OCI-LY1 (cell line): ENCODE data around the gene AAK1.

ENCODE experiments used
- H2AFZ ChIP-seq: fragments of 200-600 bp; sonication (generic), shearing (Covaris generic); 2 replicates; pipeline ENCODE4 v1.6.0; 2014; ENCODE audit warnings: antibody characterized with exemption, mild to moderate bottlenecking, low read length
- H3F3A ChIP-seq: fragments of 200-600 bp; sonication (generic), shearing (Covaris generic); 2 replicates; pipeline ENCODE4 v1.6.0; 2014; ENCODE audit warnings: mild to moderate bottlenecking, antibody characterized with exemption, low read length, moderate library complexity; ENCODE audit not compliant: insufficient read depth
- H3K27ac ChIP-seq: fragments of 200-600 bp; sonication (generic); 2 replicates; pipeline ENCODE4 v1.5.1; 2014; ENCODE audit warnings: low read length, mixed run types, mild to moderate bottlenecking, low read depth; ENCODE audit not compliant: poor library complexity, severe bottlenecking
- H3K27me3 ChIP-seq: fragments of 200-600 bp; sonication (generic); 2 replicates; pipeline ENCODE4 v1.6.0; 2014; ENCODE audit warnings: antibody characterized with exemption, mild to moderate bottlenecking, low read length, moderate library complexity; ENCODE audit not compliant: insufficient read depth
- H3K36me3 ChIP-seq: fragments of 200-600 bp; sonication (generic); 2 replicates; pipeline ENCODE4 v1.6.1; 2014; ENCODE audit warnings: mild to moderate bottlenecking, antibody characterized with exemption, low read length, moderate library complexity, mixed read lengths; ENCODE audit not compliant: insufficient read depth
- H3K4me1 ChIP-seq: fragments of 200-600 bp; sonication (generic); 2 replicates; pipeline ENCODE4 v1.5.1; 2014; ENCODE audit warnings: mild to moderate bottlenecking, low read length, moderate library complexity; ENCODE audit not compliant: insufficient read depth, severe bottlenecking
- H3K4me2 ChIP-seq: fragments of 200-600 bp; sonication (generic), shearing (Covaris generic); 2 replicates; pipeline ENCODE4 v1.6.1; 2014; ENCODE audit warnings: low read length
- H3K4me3 ChIP-seq: fragments of 200-600 bp; sonication (generic); 2 replicates; pipeline ENCODE4 v1.5.1; 2014; ENCODE audit warnings: low read length, low read depth, mild to moderate bottlenecking, mixed read lengths; ENCODE audit not compliant: poor library complexity, severe bottlenecking
- H3K79me2 ChIP-seq: fragments of 200-600 bp; shearing (Covaris generic); 2 replicates; pipeline ENCODE4 v1.6.1; 2016; ENCODE audit warnings: mixed run types, low read length, mixed read lengths; ENCODE audit not compliant: insufficient read depth
- H3K9ac ChIP-seq: fragments of 200-600 bp; sonication (generic), shearing (Covaris generic); 2 replicates; pipeline ENCODE4 v1.6.1; 2014; ENCODE audit warnings: mild to moderate bottlenecking, low read length, mixed read lengths
- H3K9me2 ChIP-seq: fragments of 200-600 bp; sonication (generic), shearing (Covaris generic); 2 replicates; pipeline ENCODE4 v1.6.1; 2014; ENCODE audit warnings: low read depth, mild to moderate bottlenecking, low read length, mixed read lengths
- H3K9me3 ChIP-seq: fragments of 200-600 bp; shearing (Covaris generic); 2 replicates; pipeline ENCODE4 v1.6.1; 2014; ENCODE audit warnings: low read length, mixed read lengths
- H4K20me1 ChIP-seq: fragments of 200-600 bp; sonication (generic), shearing (Covaris generic); 2 replicates; pipeline ENCODE4 v1.6.0; 2016; ENCODE audit warnings: mild to moderate bottlenecking, low read length; ENCODE audit not compliant: insufficient read depth
- EZH2 ChIP-seq: fragments of 200-600 bp; sonication (generic), shearing (Covaris generic); IDR thresholded peaks from 2 replicates; pipeline ENCODE4 v1.8.0; 2017; ENCODE audit warnings: borderline replicate concordance, mixed run types, mild to moderate bottlenecking, antibody characterized with exemption, low read length, moderate library complexity, mixed read lengths
- TF ChIP-seq, protein P1 (sequence below): fragments of 200-600 bp; sonication (generic), shearing (Covaris generic); IDR thresholded peaks from 2 replicates; pipeline ENCODE4 v1.5.1; 2017; ENCODE audit warnings: mild to moderate bottlenecking, antibody characterized with exemption, low read length, moderate library complexity, mixed read lengths

The AAK1 gene

DNA sequence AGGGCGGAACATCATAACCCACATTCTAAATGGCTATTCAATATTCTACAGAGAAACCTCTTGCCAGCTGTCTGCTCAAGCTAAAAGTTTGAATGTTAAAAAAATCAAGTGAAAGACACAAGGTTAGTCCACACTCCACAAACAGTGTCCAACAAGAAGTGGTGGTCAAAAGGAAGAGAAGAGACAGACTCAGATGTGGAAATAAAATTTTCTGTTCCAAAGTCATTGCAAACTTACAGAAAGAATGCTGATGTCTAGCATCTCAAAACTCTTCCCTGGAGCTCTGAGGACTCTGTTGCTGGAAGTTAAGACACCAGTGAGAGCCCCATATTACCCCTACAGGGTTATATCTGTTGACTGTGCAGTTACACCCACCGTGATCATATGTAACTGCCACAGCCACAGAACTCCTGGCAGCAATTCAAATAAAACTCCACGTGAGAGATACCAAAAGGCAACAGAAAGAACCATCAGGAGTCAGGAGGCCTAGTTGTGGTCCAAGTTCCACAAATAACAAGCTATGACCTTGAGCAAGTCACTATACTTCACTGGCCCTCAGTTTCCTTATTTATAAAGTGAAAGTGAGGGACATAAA lies 60.9 kb downstream of the AAK1 start:
- H3K9ac ChIP-seq: no peak overlapping the region

DNA sequence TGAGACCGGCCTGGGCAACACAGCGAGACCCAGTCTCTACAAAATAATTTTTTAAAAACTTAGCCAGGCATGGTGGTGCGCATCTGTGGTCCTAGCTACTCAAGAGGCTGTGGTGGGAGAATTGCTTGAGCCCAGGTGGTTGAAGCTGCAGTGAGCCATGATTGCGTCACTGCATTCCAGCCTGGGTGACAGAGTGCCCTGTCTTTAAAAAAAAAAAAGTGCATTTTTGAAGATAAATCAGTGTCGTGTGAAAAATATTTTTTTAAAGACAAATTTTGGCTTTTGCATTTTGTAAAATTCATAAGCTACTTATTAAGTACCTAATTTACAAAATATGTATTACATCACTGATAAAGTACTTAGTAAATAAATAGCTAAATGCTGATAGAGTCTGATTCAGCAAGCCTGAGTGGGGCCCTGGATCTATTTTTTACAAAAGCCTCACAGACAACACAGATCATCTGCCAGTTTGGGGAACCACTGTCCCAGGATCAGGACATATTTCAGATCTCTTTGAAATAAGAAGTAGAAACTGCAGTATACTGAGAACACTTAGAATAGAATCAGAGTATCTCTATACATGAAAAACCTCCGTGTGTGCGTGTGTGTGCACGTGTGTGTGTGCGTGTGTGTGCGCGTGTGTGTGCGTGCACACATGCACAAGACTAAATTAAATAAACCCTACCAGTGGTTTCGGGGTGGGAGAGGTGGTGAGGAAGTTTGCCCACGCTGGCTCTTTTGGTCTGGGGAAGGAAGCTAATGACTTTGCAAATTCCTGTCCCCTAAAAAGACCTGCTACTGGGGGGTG lies 61.6 kb downstream of the AAK1 start:
- no peaks in the 10 kb centered on the region for H3K79me2 ChIP-seq
- no peaks in the 10 kb centered on the region for H4K20me1 ChIP-seq
- no peak overlapping the region for H3K9ac ChIP-seq
- H3K4me3 ChIP-seq: no peak overlapping the region
- H3F3A ChIP-seq: no peaks in the 10 kb centered on the region
- H3K9me3 ChIP-seq: no peaks in the 10 kb centered on the region
- no peak overlapping the region for H3K4me2 ChIP-seq
- no peak overlapping the region for H2AFZ ChIP-seq
- no peaks in the 10 kb centered on the region for H3K36me3 ChIP-seq
- H3K9me2 ChIP-seq: no peaks in the 10 kb centered on the region
- no peaks in the 10 kb centered on the region for H3K27me3 ChIP-seq
- no peak overlapping the region for H3K27ac ChIP-seq
- TF ChIP-seq, protein P1, sequence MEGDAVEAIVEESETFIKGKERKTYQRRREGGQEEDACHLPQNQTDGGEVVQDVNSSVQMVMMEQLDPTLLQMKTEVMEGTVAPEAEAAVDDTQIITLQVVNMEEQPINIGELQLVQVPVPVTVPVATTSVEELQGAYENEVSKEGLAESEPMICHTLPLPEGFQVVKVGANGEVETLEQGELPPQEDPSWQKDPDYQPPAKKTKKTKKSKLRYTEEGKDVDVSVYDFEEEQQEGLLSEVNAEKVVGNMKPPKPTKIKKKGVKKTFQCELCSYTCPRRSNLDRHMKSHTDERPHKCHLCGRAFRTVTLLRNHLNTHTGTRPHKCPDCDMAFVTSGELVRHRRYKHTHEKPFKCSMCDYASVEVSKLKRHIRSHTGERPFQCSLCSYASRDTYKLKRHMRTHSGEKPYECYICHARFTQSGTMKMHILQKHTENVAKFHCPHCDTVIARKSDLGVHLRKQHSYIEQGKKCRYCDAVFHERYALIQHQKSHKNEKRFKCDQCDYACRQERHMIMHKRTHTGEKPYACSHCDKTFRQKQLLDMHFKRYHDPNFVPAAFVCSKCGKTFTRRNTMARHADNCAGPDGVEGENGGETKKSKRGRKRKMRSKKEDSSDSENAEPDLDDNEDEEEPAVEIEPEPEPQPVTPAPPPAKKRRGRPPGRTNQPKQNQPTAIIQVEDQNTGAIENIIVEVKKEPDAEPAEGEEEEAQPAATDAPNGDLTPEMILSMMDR: no peak
- H3K4me1 ChIP-seq: peaks cover 5% of the 10 kb centered on the region

More for the DNA sequence above, 60.9 kb downstream of the AAK1 start:
- H3K36me3 ChIP-seq: no peaks in the 10 kb centered on the region
- no peak overlapping the region for H2AFZ ChIP-seq
- TF ChIP-seq, protein P1: no peak
- no peak for TF ChIP-seq EZH2
- H3K79me2 ChIP-seq: no peaks in the 10 kb centered on the region
- no peaks in the 10 kb centered on the region for H3K9me2 ChIP-seq
- no peaks in the 10 kb centered on the region for H3K27me3 ChIP-seq
- H3K27ac ChIP-seq: no peak overlapping the region
- peaks cover 5% of the 10 kb centered on the region for H3K4me1 ChIP-seq
- no peaks in the 10 kb centered on the region for H3K9me3 ChIP-seq
- no peaks in the 10 kb centered on the region for H3F3A ChIP-seq
- no peak overlapping the region for H3K4me3 ChIP-seq
- no peaks in the 10 kb centered on the region for H4K20me1 ChIP-seq
- no peak overlapping the region for H3K4me2 ChIP-seq

- Histone ChIP-seq H3K4me3 (no peak overlapping the region), H3K9me2 (no peaks in the 10 kb centered on the region), H3K79me2 (no peaks in the 10 kb centered on the region), H3K9me3 (no peaks in the 10 kb centered on the region), H3K9ac (no peak overlapping the region), H4K20me1 (no peaks in the 10 kb centered on the region), H3K4me2 (no peak overlapping the region), H3F3A (no peaks in the 10 kb centered on the region), H3K27me3 (no peaks in the 10 kb centered on the region), H3K27ac (no peak overlapping the region), H3K4me1 (peaks cover 5% of the 10 kb centered on the region), H3K36me3 (no peaks in the 10 kb centered on the region), H2AFZ (no peak overlapping the region)
- TF ChIP-seq EZH2: no peak
- TF ChIP-seq, protein P1: no peak
Observed at GRCh38 chr2:69580486-69580885, 63.1 kb downstream of the AAK1 start.
